SHP77 treated with DMSO at 0.1 percent for 48 hours (cell line): ENCODE results near the gene OR2AP1.
A peak's percentile ranks its signal among the peaks of the same experiment; 100 is the strongest.
"Not testable (repeated sequence)": the region's sequence is repeated elsewhere in the genome, so short reads cannot be mapped to it uniquely, and the experiment has no call there.

Source experiments
- DNase-seq: peaks from one replicate; lab custom pipeline; 2025; lab: John Stamatoyannopoulos, UW

The OR2AP1 gene

GRCh38 chr12:55572168-55572567 is at the start of gene OR2AP1:
TSS of gene OR2AP1 (plus strand) at chr12:55572468. CDS start at chr12:55574415, 1,947 bp downstream.
- DNase-seq, result no peak

DNA sequence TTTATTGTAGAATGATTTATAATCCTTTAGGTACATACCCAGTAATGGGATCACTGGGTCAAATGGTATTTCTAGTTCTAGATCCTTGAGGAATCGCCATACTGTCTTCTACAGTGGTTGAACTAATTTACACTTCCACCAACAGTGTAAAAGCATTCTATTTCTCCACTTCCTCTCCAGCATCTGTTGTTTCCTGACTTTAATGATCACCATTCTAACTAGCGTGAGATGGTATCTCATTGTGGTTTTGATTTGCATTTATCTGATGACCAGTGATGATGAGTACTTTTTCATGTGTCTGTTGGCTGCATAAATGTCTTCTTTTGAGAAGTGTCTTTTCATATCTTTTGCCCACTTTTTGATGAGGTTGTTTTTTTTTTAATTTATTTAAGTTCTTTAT is 24.0 kb upstream of the OR2AP1 start:
- not testable (repeated sequence) for DNase-seq

DNA sequence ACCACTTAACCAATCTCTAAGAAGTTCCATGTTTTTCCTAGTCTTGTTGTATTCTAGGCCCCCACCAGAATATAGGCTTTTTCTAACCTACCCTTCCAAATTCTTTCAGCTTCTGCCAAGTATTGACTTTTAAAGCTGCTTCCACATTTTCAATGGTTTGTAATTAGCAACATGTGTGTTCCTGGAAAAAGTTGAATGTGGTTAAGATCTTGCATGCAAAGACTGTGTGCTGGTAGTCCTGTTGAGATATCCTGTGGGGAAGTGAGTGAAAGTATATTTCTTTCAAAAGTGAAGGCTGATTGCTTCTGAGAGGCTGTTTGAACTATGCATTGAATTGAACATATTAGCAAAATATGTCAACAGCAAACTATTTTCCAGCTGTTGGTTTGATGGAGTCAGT is 23.5 kb upstream of the OR2AP1 start:
- no peak for DNase-seq

DNA sequence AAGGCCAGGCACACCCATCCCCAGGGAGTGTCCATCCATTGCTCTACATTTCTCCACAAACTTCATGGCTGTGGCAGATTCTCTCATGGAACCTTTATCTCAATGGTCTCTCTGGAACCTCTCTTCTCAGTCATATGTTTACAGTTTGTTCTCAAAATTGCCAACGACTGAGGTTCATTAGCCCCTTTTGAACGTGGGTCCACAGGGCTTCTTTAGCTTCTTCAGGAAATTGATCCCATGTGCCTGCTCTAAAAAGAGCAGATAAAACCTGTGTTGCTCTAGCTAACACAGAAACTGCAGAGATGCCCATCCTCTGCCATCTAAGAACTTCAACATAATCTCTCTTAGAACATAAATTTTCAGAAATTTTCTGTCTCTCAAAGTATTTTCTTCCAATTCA is 23.0 kb upstream of the OR2AP1 start, which contains the start of gene OR6C4:
Gene OR6C4 (plus strand): TSS at position 301 of the 400 bp plus-strand sequence. CDS start 1,625 bp downstream, outside the sequence.
- DNase-seq, result no peak

DNA sequence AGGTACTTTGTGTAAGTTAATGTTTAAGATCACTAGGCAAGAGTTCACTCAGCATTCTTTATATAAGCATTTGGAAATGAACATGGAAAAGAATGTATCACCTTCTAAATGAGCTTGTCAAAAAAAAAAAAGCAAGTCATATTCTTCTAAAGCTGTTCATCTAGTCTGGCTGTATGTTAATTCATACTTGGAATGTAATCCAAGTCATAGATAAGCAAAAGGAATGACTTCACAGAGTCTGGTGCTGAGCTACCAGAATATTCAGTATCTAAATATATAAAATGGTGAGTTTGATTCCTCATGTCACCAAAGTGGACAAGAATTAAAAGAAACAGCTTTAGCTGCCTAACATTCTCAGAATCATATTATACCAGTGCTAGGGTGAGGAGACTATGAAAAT is 18.0 kb upstream of the OR2AP1 start:
- no peak for DNase-seq

DNA sequence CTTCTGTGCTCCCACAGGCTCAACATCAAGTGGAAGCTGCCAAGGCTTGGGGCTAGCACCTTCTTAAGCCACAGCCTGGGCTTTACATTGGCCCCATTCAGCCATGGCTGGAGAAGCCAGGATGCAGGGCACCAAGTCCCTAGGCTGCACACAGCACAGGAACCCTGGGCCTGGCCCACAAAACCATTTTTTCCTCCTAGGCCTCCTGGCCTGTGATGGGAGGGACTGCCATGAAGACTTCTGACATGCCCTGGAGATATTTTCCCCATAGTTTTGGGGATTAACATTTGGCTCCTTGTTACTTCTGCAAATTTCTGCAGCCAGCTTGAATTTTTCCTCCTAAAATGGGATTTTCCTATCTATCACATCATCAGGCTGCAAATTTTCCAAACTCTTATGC is 2.2 kb upstream of the OR2AP1 start:
- DNase-seq, result not testable (repeated sequence)

DNA sequence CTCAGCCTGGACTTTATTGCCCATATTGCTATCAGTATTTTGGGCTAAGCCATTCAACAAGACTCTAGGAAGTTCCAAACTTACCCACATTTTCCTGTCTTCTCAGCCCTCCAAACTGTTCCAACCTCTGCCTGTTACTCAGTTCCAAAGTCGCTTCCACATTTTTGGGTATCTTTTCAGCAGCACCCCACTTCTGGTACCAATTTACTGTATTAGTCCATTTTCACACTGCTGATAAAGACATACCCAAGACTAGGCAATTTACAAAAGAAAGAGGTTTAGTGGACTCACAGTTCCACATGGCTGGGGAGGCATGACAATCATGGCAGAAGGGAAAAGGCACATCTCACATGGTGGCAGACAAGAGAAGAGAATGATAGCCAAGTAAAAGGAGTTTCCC is 1.6 kb upstream of the OR2AP1 start:
- not testable (repeated sequence) for DNase-seq

DNA sequence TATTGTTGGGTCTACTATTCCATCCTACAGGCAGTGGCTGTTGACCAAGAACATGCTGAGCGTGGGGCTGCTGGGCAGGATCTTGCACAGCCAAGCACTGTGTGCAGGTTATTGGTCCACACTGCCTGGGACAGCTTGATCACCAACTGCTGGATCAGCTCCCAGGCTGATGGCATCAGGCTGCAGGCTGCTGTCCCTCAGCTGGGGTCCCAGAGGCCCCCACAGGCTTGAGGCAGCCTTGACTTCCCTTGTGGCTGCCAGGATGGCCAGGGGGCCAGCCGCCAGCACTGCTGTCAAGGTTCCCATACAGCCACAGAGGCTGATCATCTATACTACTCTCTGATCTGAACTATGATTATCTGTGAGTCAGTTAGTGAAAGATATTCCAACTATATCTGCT is 9.8 kb downstream of the OR2AP1 start:
- no peak for DNase-seq

- no peak for DNase-seq
Observed at GRCh38 chr12:55585817-55586216, 13.5 kb downstream of the OR2AP1 start.

DNA sequence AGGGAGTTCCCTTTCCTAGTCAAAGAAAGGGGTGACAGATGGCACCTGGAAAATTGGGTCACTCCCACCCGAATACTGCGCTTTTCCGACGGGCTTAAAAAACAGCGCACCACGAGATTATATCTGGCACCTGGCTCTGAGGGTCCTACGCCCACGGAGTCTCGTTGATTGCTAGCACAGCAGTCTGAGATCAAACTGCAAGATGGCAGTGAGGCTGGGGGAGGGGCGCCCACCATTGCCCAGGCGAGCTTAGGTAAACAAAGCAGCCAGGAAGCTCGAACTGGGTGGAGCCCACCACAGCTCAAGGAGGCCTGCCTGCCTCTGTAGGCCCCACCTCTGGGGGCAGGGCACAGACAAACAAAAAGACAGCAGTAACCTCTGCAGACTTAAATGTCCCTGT is 17.9 kb downstream of the OR2AP1 start:
- not testable (repeated sequence) for DNase-seq

DNA sequence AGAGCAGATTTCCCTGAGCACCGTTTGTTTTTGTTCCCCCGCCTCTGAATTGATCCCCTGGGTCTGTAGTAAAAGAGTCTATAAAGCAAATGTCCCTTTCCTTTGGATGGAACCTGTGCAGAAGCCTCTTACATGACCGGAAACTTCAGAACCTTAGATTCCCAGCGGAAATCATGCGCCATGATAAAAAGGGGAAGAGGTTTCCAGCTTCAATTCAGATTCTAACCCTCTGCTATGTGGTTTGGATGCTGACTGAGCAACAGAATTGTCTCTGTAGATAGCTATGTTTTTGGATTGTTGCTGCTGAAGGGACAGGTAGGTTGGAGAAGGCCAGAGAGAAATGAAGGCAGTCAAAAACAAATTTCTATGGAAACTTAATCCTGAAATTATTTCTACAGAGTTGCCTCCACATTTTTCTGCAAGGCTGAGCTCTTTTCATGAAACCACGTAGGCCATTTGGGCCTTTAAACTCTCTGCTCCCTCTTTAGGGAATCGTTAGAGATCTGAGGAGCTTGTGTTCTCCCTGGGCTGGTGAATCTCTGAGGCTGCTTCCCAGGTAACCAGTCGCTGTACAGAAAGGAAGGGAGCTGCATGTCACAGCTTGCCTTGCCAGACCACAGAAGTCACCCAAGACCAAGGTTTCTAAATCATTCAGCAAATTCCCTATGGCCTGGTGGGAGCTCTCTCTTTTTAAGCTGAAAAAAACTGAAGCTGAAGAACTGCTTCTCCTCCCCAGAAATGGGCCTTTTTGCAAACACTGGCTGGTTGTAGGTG is 35.7 kb downstream of the OR2AP1 start:
- DNase-seq, result no peak

DNA sequence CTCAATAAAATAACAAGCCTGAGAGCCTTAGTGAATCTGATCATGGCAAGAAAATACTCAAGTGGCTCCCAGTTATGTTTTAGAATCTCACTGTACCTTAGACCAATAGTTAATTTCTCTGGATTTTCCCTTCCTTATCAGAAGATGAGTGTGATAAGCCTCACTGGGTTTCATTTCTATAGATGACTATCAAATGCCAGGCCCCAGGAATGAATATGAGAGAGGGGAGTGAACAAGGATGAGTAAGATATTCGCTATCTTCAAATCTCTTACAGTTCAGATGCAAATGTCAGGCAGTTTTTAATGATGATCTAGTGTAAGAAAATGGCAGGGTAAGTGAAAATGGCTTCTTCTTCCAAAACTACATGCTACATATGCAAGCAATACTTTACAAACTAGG is 38.3 kb downstream of the OR2AP1 start:
- no peak for DNase-seq

DNA sequence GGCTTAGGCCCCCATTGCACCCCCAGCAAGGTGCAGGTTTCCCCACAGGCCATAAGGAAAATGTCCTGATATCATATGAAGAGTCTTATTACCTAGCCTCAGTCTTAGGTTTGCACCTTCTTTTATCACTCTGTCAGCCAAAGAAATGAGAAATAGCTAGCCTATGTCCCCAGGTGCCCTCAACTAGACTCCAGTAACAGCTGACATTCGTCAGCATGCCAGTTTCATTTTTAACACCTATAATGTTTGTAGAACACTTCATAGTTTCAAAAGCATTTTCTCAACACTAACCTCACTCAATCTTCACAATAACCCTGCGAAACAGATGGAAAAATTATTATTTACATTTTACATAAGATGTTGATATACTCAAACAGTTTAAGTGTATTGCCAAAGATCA is 40.4 kb downstream of the OR2AP1 start:
- DNase-seq, result no peak

GRCh38 chr12:55614764-55615163 is 42.5 kb downstream of the OR2AP1 start:
- DNase-seq, result no peak

GRCh38 chr12:55619354-55620138 is 47.3 kb downstream of the OR2AP1 start:
- peak; percentile 65 for DNase-seq

- DNase-seq, result no peak
Observed at GRCh38 chr12:55624056-55624455, 51.8 kb downstream of the OR2AP1 start.
